ENCODE results near the gene TGFB2.

- TF ChIP-seq CTCF (conservative IDR thresholded peaks at IDR 0.05 in 1 of 2, IDR thresholded peaks at IDR 0.05 in 1 of 2; ENCODE audit: extremely low read depth in 1 of 2, insufficient read depth in 1 of 2, low read depth in 1 of 2, low read length in 2 of 2) (no peak), EZH2 (IDR thresholded peaks at IDR 0.05; ENCODE audit: borderline replicate concordance, low read length) (no peak)
These were observed 2.8 kb downstream of the TGFB2 start for GRCh38 chr1:218347723-218348627.

Measured in mammary epithelial cell (primary cell).